Body of pancreas (tissue), 4 donors: ENCODE results near the gene GRB10. TPM values are rescaled to one million over a fixed set of nuclear protein-coding genes. Genes with fewer than 3 reads are reported as not detected.

Source experiments
- ATAC-seq: fragments of 150-250 bp; one replicate; pipeline ENCODE4 v1.9.1; 2016
- DNase-seq, 4 donors: peaks; one replicate each; pipeline ENCODE4 v3.0.0-alpha.2; 2019
- H3K27ac ChIP-seq, 4 donors: fragments of 200-600 bp; sonication (generic); 1 replicate in 3 of 4; 2 replicates in 1 of 4; pipeline versions ENCODE4 v1.5.1 to v1.6.1; 2016 to 2019; ENCODE audit warnings: mild to moderate bottlenecking in 1 of 4, mixed read lengths in 1 of 4, moderate library complexity in 1 of 4
- H3K27me3 ChIP-seq, 2 donors: fragments of 200-600 bp; sonication (generic); one replicate each; pipeline ENCODE4 v1.6.0; 2016; ENCODE audit warnings: mild to moderate bottlenecking in 1 of 2
- H3K36me3 ChIP-seq, 2 donors: fragments of 200-600 bp; sonication (generic); replicated peaks in 1 of 2; 2 replicates each; pipeline ENCODE4 v1.5.1; 2016; ENCODE audit warnings: low read depth in 2 of 2; ENCODE audit not compliant: insufficient read depth in 1 of 2
- H3K4me1 ChIP-seq: fragments of 200-600 bp; sonication (generic); one replicate; pipeline ENCODE4 v1.6.0; 2016
- H3K4me3 ChIP-seq, 2 donors: fragments of 200-600 bp; sonication (generic); 1 replicate in 1 of 2; 2 replicates in 1 of 2; pipeline ENCODE4 v1.5.1; 2016 to 2019
- H3K9me3 ChIP-seq, 3 donors: fragments of 200-600 bp; sonication (generic); 1 replicate in 2 of 3; 2 replicates in 1 of 3; pipeline ENCODE4 v1.5.1; 2016
- POLR2A ChIP-seq, 3 donors: fragments of 450-650 bp; IDR thresholded peaks; one replicate each; pipeline ENCODE4 v1.6.1; 2016; ENCODE audit warnings: antibody characterized with exemption in 3 of 3, mild to moderate bottlenecking in 2 of 3
- WGBS, 2 donors: methylation state at CpG; one replicate each; pipeline ENCODE4 v1.1.5; 2017; 5-methylcytosine and 5-hydroxymethylcytosine counted together
- intact Hi-C: fragments of 100-400 bp; cut with DNase I; formaldehyde crosslinking; loops from one replicate; pipeline ENCODE4 v1.15.1; 2023
- total RNA-seq, 2 donors: library from RNA; depleted of rRNA; stranded (reverse); fragments of >200 nt; gene quantifications; one replicate each; pipeline ENCODE4 v1.1.0, GENCODE V29; 2016
- TF ChIP-seq, protein P1 (sequence below), 7 experiments: fragments of 450-650 bp in 4 of 7; fragments of 200-600 bp in 3 of 7; sonication (generic) in 3 of 7; IDR thresholded peaks; one replicate each; pipeline ENCODE4 v1.5.1; 2016 to 2019; ENCODE audit warnings: antibody characterized with exemption in 7 of 7

GRB10 gene
- total RNA-seq, 2 donors from 2014 or later = 130 to 229 TPM

DNA sequence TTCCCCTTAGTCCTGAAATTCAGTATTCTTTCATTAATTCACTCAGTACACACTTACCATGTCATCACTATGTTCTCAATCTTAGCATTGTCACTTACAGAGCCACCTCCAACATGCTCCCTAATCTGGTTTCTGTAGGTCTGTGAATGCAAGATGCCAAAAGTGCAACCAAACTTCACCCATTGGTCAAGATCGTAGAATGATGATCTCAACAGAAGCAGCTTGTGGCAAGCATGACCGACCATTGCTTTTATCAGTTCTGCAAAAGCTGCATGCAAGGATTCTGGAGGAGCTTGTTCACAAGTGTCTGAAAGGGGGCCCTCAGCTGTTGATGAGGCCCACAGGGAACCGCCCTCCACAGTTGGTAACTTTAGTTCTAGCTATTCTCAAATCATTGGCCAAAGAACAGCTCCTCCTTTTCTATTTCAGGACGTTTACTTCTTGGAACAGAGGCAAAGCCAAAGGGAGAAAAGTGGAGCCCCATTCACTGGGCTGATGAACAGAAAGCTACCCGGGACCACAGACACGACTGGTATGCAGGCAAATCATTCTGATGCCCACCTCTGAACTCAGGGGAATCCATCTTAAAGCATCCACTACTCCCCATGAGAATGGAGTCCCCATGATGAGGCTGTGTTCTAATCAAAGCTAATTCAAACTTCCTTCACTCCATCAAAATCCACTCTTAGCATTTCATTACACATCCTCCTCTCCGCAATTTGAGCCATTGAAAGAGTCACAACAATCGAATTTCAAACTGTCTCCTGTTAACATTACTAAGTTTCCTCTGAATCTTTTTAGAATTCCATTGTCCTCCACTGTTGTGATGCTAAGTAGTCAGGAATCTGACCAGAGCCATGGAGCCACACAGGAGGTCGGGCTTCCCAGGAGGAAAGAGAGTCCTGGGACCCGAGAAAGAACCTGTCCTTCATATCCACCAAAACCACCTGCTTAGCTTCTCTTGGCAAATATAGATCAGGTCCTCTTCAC lies 13.9 kb downstream of the GRB10 start:
- WGBS, 2 donors = 66 to 70% methylated on average over 10 of the region's 10 CpGs
- intact Hi-C loops = no loop called here
- DNase-seq (no peak), ATAC-seq (no peak)
- H3K27me3 ChIP-seq = no peaks in the 10 kb centered on the region
- H3K4me1 ChIP-seq = peaks cover 88% of the 10 kb centered on the region
- peak overlapping the region in 1 of 4 donors; percentile 31 for H3K27ac ChIP-seq
- no peak for TF ChIP-seq POLR2A (IDR thresholded peaks at IDR 0.05)
- TF ChIP-seq, protein P1, sequence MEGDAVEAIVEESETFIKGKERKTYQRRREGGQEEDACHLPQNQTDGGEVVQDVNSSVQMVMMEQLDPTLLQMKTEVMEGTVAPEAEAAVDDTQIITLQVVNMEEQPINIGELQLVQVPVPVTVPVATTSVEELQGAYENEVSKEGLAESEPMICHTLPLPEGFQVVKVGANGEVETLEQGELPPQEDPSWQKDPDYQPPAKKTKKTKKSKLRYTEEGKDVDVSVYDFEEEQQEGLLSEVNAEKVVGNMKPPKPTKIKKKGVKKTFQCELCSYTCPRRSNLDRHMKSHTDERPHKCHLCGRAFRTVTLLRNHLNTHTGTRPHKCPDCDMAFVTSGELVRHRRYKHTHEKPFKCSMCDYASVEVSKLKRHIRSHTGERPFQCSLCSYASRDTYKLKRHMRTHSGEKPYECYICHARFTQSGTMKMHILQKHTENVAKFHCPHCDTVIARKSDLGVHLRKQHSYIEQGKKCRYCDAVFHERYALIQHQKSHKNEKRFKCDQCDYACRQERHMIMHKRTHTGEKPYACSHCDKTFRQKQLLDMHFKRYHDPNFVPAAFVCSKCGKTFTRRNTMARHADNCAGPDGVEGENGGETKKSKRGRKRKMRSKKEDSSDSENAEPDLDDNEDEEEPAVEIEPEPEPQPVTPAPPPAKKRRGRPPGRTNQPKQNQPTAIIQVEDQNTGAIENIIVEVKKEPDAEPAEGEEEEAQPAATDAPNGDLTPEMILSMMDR (IDR thresholded peaks at IDR 0.05) = no peak
- no peaks in the 10 kb centered on the region for H3K36me3 ChIP-seq
- H3K4me3 ChIP-seq = no peak overlapping the region
- H3K9me3 ChIP-seq = no peaks in the 10 kb centered on the region

DNA sequence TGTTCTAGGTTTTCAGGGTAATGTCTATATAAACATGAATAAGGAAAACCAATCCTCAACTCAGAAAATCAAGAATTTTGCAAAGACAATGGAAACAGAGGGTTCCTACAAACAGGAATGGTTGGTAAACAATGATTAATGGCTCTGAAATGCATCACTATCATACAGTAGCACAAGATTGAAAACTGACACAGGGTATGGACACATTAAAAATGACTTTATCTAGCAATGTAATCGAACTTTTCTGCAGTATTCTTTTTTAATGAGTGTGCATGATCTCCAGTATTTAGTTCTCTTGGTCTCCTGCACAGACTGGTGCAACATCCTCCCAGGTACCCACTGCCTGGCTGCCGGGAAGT lies 15.9 kb downstream of the GRB10 start:
- H3K27ac ChIP-seq = no peak overlapping the region
- peaks cover 85% of the 10 kb centered on the region for H3K4me1 ChIP-seq
- no peaks in the 10 kb centered on the region for H3K9me3 ChIP-seq
- DNase-seq = no peak
- no peaks in the 10 kb centered on the region for H3K36me3 ChIP-seq
- no peaks in the 10 kb centered on the region for H3K27me3 ChIP-seq
- ATAC-seq = no peak
- intact Hi-C loops = no loop called here
- WGBS, 2 donors = 33 to 58% methylated on average over 2 of the region's 2 CpGs
- TF ChIP-seq, protein P1 (IDR thresholded peaks at IDR 0.05) = no peak
- no peak for TF ChIP-seq POLR2A (IDR thresholded peaks at IDR 0.05)
- H3K4me3 ChIP-seq = no peak overlapping the region

DNA sequence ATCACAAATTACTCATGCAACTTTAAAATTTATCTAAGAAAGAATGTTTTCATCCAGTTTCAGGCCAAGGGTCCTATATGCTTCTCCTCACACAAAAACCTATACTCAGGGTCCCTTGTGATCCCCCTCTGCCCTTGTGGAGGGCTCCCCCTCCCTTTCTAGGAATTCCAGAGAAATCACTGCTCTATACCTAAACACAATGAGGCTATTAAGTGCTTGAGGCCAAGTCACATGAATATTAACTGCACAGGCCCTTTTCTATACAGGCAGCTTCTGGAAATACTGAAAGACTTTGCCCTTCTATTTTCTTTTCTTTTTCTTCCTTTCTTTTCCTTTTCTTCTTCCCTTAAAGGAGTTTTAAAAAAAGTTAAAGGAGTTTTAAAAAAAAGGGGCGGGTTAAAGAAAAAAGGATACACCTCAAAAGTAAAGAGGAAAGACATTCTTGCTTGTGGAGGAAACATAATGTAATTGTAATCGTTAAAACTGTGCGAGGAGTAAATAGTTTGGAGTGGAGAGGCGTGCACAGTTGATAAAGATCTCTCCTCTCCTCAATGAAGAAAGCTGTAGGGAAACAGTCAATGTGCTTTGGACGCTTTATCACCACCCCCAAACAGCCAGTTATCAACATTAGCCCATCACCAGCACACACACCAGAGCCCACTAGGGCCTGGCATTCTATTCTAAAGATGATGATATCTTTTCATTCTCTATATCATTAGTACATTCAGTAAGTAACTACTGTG lies 16.4 kb downstream of the GRB10 start:
- TF ChIP-seq, protein P1 (IDR thresholded peaks at IDR 0.05) = no peak
- TF ChIP-seq POLR2A (IDR thresholded peaks at IDR 0.05) = no peak
- Histone ChIP-seq H3K4me1 (peaks cover 80% of the 10 kb centered on the region), H3K27ac (peak overlapping the region in 1 of 4 donors; percentile 3), H3K36me3 (no peaks in the 10 kb centered on the region), H3K9me3 (no peaks in the 10 kb centered on the region), H3K4me3 (no peak overlapping the region), H3K27me3 (no peaks in the 10 kb centered on the region)
- no peak for DNase-seq
- 56 to 57% methylated on average over 5 of the region's 5 CpGs for WGBS, 2 donors
- ATAC-seq = no peak
- intact Hi-C loops = no loop called here

DNA sequence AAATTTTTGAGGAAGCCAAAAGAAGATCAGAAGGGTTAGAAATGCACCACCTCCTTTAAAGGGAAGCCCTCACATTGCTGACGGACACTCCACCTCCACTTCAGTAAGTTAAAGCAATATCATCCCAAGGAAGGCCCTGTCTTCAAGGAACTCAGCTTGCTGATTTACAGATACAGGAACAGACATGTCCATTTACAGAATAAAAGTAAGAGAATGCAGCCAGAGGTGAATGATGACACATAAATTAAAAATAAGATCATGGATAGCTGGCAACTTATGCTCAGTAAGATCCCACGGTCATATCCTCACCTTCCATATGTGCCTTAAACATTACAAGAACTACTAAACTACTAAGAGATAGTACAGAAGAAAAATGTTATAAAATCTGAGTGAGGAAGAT lies 20.4 kb downstream of the GRB10 start:
- ATAC-seq (no peak), DNase-seq (no peak)
- Histone ChIP-seq H3K27ac (peak overlapping the region in 1 of 4 donors; percentile 17), H3K9me3 (no peaks in the 10 kb centered on the region), H3K27me3 (no peaks in the 10 kb centered on the region), H3K36me3 (no peaks in the 10 kb centered on the region), H3K4me1 (peaks cover 63% of the 10 kb centered on the region), H3K4me3 (no peak overlapping the region)
- intact Hi-C loops = no loop called here
- WGBS, 2 donors = 71 to 87% methylated on average over 2 of the region's 2 CpGs
- TF ChIP-seq POLR2A (IDR thresholded peaks at IDR 0.05) = no peak
- TF ChIP-seq, protein P1 (IDR thresholded peaks at IDR 0.05) = no peak
